ENCODE measurements around the gene SYNE1. TPM values are rescaled to one million over a fixed set of nuclear protein-coding genes. Genes with fewer than 3 reads are reported as not detected.
A peak's percentile ranks its signal among the peaks of the same experiment; 100 is the strongest.
"Not testable (repeated sequence)": the region's sequence is repeated elsewhere in the genome, so short reads cannot be mapped to it uniquely, and the experiment has no call there.

The SYNE1 gene
- total RNA-seq, 1 donor from 2014 or later = 195 TPM

- DNase-seq (ENCODE audit: low read depth) = no peak
These were observed 213.7 kb downstream of the SYNE1 start for GRCh38 chr6:152423216-152424103.

GRCh38 chr6:152421496-152421895 lies 215.7 kb downstream of the SYNE1 start:
- not testable (repeated sequence) for DNase-seq (ENCODE audit: low read depth)

- no peak for DNase-seq (ENCODE audit: low read depth)
These were observed 216.5 kb downstream of the SYNE1 start for GRCh38 chr6:152420696-152421095.

GRCh38 chr6:152418551-152418950 lies 218.6 kb downstream of the SYNE1 start:
- peak; percentile 23 for DNase-seq (ENCODE audit: low read depth)

- no peak for DNase-seq (ENCODE audit: low read depth)
These were observed 220.5 kb downstream of the SYNE1 start for GRCh38 chr6:152416652-152417051.

GRCh38 chr6:152404936-152405595 lies 232.1 kb downstream of the SYNE1 start:
- DNase-seq (ENCODE audit: low read depth) = peak; percentile 81

- peak; percentile 98 for DNase-seq (ENCODE audit: low read depth)
These were observed 232.9 kb downstream of the SYNE1 start for GRCh38 chr6:152404086-152404857.

GRCh38 chr6:152402791-152403190 lies 234.4 kb downstream of the SYNE1 start:
- DNase-seq (ENCODE audit: low read depth) = peak; percentile 37

- peak; percentile 96 for DNase-seq (ENCODE audit: low read depth)
These were observed 235.2 kb downstream of the SYNE1 start for GRCh38 chr6:152401978-152402377.

- DNase-seq (ENCODE audit: low read depth) = no peak
These were observed 237.8 kb downstream of the SYNE1 start for GRCh38 chr6:152399399-152399798.

- no peak for DNase-seq (ENCODE audit: low read depth)
These were observed 238.2 kb downstream of the SYNE1 start for GRCh38 chr6:152398993-152399392.

- DNase-seq (ENCODE audit: low read depth) = no peak
These were observed 238.8 kb downstream of the SYNE1 start for GRCh38 chr6:152398316-152398715.

- DNase-seq (ENCODE audit: low read depth) = no peak
These were observed 242.9 kb downstream of the SYNE1 start for GRCh38 chr6:152394303-152394702.

- DNase-seq (ENCODE audit: low read depth) = no peak
These were observed 245.8 kb downstream of the SYNE1 start for GRCh38 chr6:152391179-152391880.

- DNase-seq (ENCODE audit: low read depth) = no peak
These were observed 250.1 kb downstream of the SYNE1 start for GRCh38 chr6:152387091-152387490.

GRCh38 chr6:152386131-152386530 lies 251.0 kb downstream of the SYNE1 start:
- DNase-seq (ENCODE audit: low read depth) = peak; percentile 86

GRCh38 chr6:152380993-152381898 lies 255.9 kb downstream of the SYNE1 start:
- peak; percentile 99 for DNase-seq (ENCODE audit: low read depth)

GRCh38 chr6:152380351-152380767 lies 256.8 kb downstream of the SYNE1 start:
- DNase-seq (ENCODE audit: low read depth) = peak; percentile 89

- DNase-seq (ENCODE audit: low read depth) = no peak
These were observed 257.7 kb downstream of the SYNE1 start for GRCh38 chr6:152379423-152379822.

GRCh38 chr6:152378169-152378568 lies 259.0 kb downstream of the SYNE1 start:
- peak; percentile 36 for DNase-seq (ENCODE audit: low read depth)

GRCh38 chr6:152375197-152375596 lies 262.0 kb downstream of the SYNE1 start:
- no peak for DNase-seq (ENCODE audit: low read depth)
